ENCODE results near the gene SNX1. TPM values are rescaled to one million over a fixed set of nuclear protein-coding genes. Genes with fewer than 3 reads are reported as not detected.

The SNX1 gene
- total RNA-seq, 1 experiment from 2014 or later = 75.5 TPM

DNA sequence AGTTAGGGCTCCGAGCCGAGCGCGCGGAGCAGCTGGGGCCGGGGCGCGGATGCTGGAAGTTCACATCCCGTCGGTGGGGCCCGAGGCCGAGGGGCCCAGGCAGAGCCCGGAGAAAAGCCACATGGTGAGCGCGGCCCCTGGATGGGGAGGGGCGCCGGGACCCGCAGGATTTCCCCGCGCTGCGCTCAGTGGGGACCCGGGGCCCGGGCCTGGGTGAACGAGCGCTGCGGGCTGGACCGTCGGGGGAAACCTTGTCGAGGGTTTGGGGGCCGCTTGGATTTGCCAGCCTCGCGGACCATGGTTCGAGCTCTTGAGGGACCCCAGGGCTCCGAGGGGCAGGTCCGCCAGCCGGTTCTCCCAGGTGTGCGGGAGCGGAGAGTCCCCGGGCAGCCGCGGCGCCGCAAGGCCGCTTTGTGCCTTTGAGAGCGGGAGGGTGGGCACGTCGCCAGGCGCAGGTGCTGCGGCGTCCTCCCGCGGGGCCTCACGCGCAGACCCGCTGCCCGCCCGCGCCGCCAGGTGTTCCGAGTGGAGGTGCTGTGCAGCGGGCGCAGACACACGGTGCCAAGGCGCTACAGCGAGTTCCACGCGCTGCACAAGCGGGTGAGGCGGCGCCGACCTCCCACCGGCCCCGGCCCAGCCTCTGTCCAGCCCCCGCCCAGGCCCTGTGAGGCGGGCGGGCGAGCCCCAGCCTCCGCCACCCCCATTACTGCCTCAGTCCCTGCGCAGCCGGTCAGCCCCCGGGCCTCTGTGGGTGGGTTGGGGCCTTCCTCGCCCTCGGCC, 56.1 kb downstream of the SNX1 start, which contains the start of gene SNX22:
TSS of gene SNX22 (plus strand) at position 5 of the 780 bp plus-strand sequence. CDS start at position 50, 45 bp downstream.
- no peak for DNase-seq (ENCODE audit: low read depth, low spot score)
- in situ Hi-C loops (cut with HindIII; ENCODE audit: low pct_unique_long_range_greater_than_20kb, low sequenced_read_pairs) = no loop called here

DNA sequence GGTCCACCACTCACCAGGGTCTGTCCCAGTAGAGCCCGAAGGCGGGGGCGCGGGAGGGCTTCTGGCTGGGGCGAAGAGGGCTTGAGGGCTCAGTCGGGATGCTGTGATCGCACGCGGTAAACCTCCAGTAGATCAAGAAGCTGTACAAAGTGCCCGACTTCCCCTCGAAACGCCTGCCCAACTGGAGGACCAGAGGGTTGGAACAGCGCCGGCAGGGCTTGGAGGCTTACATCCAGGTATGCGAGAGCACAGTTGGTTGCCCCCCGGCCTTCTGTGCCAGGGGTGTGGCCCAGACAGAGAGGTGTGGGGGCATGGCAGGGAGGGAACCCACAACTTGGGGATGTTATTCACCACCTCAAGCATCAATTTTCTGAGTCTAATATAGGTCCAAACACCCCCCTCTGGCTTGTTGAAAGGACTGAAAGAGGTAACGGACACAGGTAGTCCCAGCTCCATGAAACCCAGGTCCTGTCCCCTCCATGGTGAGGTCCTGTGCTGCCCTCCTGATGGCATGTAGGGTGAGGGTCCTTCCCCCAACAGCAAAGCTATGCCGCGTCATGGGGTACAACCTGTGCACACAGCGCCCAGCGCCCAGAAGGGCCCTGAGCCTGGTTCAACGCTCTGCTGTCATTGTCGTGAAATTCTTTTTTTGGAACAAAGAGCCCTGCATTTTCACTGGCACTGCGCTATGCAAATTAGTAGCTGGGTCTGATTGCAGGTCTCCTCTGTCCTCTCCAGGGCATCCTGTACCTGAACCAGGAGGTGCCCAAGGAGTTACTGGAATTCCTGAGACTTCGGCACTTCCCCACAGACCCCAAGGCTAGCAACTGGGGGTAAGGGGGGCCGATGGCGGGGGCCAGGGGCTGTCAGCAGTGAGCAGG, 57.0 kb downstream of the SNX1 start:
- no peak for DNase-seq (ENCODE audit: low read depth, low spot score)
- in situ Hi-C loops (cut with HindIII; ENCODE audit: low pct_unique_long_range_greater_than_20kb, low sequenced_read_pairs) = no loop called here

DNA sequence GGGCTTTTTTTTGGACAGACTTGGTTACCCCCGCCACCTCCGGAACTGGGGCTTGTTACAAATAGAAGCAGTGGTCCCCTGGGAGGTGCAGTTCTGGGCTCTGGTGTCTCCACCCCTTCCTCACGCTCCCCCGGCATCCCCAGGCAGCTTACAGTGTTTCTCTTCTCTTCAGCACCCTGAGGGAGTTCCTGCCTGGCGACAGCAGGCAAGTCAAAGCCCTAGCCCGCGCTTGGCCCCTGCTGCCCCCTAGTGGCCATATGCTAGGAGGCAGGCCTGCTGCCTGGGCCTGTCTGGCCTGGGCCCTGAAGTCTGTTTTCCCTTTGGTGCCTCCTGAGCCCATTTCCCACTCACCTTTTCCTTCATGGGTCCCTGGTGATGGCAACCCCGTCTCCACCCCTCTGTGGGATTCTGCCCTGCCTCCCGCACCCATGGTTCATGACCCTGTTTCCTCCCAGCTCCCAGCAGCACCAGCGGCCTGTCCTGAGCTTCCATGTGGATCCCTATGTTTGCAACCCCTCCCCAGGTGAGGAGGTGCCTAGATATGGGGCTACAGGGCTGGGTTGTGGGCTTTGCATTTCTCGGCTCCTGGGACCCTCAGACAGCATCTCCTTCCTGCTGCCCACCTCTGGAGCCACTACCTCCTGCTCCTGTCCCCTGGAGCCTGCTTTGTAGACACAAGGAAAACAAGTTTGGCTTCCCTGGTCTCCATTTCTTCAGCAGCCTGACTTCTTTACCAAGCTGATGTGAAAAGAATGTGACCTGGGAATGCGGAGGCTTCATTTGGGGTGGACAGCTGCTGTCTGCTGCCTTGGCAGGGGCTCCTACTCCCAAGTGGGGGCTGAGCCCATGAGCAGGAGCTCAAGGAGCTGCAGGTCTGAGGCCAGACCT, 57.9 kb downstream of the SNX1 start:
- in situ Hi-C loops (cut with HindIII; ENCODE audit: low pct_unique_long_range_greater_than_20kb, low sequenced_read_pairs) = no loop called here
- peak; percentile 91 for DNase-seq (ENCODE audit: low read depth, low spot score)

DNA sequence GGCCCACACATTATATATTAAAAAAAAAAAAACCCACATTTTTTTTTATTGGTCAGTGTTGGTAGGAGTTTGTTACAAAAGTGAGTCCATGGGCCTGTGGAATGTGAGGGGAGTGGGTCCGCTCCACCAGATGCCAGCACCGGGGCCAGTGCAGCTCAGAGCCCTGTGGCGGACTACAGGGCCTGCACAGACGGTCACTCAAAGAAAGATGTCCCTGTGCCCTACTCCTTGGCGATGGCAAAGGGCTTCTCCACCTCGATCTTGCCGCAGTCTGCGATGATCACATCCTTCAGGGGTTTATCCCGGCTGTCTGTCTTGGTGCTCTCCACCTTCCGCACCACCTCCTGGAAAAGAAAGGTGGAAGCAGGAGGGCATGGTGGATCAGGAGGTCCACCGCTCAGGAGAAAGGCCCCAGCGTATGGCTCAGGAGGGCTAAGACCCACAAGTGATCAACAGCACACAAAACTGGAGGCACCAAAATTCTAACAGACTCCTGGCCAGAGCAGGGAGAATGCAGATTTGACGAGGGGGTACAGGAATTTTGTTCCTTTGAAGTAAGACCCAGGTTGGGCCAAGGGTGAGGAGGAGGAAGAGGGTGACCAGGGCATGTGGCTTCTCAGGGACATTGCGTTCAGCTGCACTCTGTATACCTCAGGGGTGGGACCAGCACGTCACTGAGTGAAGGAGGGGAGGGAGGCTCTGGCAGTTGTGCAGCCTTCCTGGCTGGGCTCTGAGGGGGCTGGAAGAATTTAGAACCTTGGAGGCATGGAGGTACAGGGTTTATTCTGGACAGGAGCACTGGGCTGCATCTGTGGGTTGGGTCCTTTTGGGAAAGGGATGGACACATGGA, 60.2 kb downstream of the SNX1 start:
- DNase-seq (ENCODE audit: low read depth, low spot score) = no peak

DNA sequence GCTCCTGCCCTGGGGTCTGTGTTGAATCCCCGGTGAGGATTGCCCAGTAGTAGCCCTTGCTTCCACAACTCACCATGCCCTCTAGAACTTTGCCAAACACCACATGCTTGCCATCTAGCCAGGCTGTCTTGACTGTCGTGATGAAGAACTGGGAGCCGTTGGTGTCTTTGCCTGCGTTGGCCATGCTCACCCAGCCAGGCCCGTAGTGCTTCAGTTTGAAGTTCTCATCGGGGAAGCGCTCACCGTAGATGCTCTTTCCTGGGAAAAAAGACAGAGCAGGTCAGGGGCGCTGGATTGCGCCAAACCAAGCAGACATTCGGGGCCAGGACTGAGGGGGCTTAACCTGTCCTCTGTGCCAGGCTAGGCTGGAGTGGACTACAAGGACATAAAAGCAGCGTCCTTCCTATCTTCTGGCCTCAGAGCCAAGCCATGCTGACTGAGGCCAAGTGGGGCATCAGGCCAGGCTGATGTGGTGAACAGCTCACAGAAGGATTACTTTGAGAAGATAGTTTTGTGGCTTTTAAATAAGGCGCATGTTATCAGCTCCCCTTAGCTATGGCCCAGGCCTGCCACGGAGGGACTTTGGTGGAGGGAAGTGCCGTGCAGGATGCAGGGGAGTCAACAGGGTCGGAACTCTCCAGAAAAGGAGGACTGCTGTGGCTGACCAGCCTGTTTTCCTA, 61.0 kb downstream of the SNX1 start:
- in situ Hi-C loops (cut with HindIII; ENCODE audit: low pct_unique_long_range_greater_than_20kb, low sequenced_read_pairs) = no loop called here
- DNase-seq (ENCODE audit: low read depth, low spot score) = no peak

More for the DNA sequence above, 60.2 kb downstream of the SNX1 start:
- in situ Hi-C loops (cut with HindIII; ENCODE audit: low pct_unique_long_range_greater_than_20kb, low sequenced_read_pairs) = no loop called here

DNA sequence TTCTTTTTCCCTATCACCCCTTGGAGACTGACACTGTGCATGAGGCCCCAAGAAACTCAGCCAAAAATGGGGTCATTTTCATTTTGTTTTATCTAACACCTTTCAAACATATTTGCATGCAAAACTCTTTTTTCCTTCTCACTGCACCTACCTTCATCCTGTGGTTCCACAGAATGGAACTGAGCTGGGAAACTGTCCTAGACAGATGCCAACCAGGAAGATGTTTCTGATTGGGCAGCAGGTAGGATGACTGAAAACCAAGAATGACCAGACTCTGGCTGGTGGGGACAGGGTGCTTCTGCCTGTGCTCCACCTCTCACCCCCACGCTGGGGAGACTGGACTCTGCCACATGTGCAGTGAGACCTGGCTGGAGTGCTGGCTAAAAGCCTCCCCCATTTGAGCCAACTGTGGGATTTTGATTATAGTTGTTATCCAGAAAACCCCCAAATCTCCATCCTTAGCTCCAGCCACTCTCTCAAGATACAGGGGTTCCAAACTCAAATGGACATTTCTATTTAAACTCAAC, 61.9 kb downstream of the SNX1 start:
- no peak for DNase-seq (ENCODE audit: low read depth, low spot score)
- in situ Hi-C loops (cut with HindIII; ENCODE audit: low pct_unique_long_range_greater_than_20kb, low sequenced_read_pairs) = no loop called here

DNA sequence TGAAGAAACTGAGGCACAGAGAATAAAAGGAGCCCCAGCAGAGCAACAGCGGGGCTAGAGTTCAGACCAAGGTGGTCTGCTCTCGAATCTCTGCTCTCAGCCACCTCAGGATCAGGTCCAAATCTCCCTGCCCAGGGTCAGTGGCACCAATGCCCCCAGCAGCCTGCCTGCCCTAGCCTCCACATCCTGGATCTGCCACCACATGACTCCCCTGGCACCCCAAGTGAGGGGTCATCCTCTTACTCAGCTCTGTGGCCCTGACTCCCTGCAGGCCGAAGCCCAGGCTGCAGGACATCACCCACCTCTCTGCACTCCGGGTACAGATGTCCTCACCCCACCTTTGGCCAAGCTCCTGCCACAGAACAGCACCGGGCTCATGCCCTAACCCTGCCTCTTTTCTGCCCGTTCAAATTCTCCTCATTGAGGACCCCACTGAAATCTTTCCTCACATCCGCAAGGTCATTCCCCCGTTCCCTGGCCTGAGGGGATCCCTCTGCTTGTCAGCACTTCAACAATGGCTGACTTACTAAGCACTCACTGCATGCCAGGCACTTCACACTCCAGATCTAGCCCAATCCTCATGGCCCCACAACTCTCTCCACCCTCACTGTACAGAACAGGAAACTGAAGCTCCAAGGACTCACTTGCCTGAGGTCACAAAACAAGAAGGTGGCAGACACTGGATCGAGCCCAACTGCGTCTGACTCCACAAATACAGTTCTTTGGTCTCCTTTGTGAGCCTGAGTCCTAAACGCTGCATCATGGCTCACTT, 62.8 kb downstream of the SNX1 start:
- in situ Hi-C loops (cut with HindIII; ENCODE audit: low pct_unique_long_range_greater_than_20kb, low sequenced_read_pairs) = no loop called here
- DNase-seq (ENCODE audit: low read depth, low spot score) = no peak

DNA sequence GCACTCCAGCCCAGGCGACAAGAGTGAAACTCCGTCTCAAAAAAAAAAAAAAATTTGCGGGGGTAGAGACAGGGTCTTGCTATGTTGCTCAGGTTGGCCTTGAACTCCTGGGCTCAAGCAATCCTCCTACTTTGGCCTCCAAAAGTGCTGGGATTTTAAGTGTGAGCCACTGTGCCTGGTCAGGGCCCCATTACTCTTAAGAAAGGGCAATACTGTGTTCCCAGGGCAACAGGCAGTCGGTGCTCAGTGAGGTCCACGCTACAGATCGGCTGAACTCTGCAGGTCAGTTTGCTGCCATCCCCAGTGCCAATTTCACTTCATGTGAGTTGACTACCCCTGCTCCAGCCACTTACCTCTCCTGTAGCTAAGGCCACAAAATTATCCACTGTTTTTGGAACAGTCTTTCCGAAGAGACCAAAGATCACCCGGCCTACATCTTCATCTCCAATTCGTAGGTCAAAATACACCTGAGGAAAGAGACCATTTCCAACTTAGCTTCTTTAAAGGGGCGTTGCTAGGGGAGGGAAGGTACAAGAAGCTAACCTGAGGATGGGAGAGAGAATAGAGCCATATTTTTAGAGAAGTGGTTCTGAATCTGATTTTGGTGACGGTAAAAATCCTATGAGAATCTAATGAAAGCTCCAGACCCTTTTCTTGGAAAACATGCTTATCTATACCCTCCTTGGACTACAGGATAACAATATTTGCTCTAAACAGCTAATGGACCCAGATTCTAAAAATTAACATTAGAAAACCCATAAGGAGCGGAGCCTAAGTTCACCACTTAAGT, 66.1 kb downstream of the SNX1 start:
- in situ Hi-C loops (cut with HindIII; ENCODE audit: low pct_unique_long_range_greater_than_20kb, low sequenced_read_pairs) = no loop called here
- DNase-seq (ENCODE audit: low read depth, low spot score) = no peak

DNA sequence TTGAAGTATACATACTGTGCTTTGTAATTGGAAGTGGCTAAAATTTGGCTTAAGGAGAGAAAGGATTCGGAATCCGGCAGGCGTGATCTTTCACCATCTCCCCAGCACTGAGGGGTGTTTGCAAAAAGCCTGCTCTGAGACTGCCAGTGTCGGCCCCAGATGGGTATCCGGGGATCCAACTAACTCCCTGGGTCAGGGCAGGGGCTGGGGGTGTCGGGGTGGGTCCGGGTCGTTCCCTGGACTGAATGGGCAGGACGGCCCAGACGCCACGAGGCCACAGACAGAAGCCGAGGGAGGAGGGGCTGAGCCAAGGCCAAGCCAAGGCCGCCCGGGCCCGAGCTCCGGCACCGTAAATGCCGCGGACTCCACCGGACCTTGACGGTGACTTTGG, 66.7 kb downstream of the SNX1 start:
- in situ Hi-C loops (cut with HindIII; ENCODE audit: low pct_unique_long_range_greater_than_20kb, low sequenced_read_pairs) = no loop called here
- DNase-seq (ENCODE audit: low read depth, low spot score) = no peak

DNA sequence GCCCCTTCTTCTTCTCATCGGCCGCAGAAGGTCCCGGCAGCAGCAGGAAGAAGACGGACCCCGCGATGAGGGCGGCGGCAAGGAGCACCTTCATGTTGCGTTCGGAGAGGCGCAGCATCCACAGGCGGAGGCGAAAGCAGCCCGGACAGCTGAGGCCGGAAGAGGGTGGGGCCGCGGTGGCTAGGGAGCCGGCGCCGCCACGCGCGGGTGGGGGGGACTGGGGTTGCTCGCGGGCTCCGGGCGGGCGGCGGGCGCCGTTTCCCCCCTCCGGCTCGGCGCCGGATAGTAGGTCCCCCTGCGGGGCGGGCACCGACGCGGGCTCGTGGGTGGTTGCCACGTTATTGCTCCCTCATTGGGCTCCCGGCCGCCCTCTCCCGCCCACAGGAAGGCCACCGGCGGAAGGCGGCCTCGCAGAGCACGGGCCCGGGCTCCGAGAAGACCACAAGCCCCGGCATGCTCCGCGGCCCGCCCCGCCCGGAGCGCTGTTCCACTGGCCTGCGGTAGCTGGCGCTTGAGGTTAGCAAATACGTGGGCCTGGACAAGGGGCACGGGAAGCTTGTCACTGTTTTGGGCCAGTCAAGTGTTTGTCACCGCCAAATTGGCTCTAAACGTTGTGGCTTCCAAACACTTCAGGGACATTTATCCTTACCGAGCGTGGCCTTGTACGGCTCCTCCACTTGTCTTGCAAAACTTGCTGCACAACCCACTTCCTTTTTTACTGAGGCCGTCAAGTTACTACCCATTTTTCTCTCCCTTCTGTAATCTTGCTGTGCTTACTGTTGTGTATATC, 67.3 kb downstream of the SNX1 start, which contains the start of gene PPIB:
TSS of gene PPIB (minus strand) at position 154 of the 790 bp plus-strand sequence. CDS start at position 118, 36 bp downstream.
- DNase-seq (ENCODE audit: low read depth, low spot score) = peak; percentile 96
- in situ Hi-C loops (cut with HindIII; ENCODE audit: low pct_unique_long_range_greater_than_20kb, low sequenced_read_pairs) = no loop called here

DNA sequence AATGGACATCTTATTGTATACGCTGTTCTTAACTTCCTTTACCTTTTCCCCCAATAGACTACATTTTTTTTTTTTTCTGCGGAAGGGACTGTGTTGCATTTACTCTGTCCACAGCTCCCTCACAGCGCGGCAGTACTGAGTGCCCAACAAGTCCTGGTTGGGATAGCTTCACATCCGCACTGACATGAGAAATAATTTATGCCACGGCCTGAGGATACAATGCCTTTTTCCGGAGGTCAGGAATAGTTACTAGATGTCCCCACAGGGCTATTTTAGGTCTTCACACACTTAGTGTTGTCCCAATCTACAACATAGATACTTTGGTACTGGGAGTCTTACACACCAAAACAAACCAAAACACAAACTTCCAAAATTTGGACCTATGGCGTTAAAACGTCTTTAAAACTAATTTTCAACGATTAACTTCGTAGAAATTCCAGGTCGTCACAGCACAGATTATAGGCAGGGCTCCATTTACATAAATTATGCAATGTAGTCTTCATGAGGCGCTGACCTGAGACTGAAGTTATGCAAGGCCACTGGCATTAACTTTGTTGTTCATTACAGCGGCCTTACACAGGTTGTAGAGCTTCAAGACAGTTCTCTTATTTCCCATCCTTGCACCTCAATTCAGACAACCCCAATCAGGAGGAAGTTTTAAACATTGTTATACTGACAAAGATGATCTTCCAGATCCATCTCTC, 68.0 kb downstream of the SNX1 start:
- DNase-seq (ENCODE audit: low read depth, low spot score) = peak; percentile 50
- in situ Hi-C loops (cut with HindIII; ENCODE audit: low pct_unique_long_range_greater_than_20kb, low sequenced_read_pairs) = no loop called here

DNA sequence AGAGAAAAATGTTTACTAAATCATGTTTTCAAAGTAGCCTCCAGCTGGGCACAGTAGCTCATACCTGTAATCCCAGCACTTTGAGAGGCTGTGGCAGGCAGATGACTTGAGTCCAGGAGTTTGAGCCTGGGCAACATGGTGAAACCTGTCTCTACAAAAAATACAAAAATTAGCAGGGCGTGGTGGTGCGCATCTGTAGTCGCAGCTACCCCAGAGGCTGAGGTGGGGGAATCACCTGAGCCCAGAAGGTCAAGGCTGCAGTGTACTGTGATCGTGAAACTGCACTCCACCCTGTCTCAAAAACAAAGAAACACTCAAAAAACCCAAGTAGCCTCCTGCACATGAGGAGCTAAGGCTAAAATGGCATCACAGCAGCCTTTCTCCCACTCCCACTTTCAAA, 68.7 kb downstream of the SNX1 start:
- in situ Hi-C loops (cut with HindIII; ENCODE audit: low pct_unique_long_range_greater_than_20kb, low sequenced_read_pairs) = no loop called here
- DNase-seq (ENCODE audit: low read depth, low spot score) = no peak

DNA sequence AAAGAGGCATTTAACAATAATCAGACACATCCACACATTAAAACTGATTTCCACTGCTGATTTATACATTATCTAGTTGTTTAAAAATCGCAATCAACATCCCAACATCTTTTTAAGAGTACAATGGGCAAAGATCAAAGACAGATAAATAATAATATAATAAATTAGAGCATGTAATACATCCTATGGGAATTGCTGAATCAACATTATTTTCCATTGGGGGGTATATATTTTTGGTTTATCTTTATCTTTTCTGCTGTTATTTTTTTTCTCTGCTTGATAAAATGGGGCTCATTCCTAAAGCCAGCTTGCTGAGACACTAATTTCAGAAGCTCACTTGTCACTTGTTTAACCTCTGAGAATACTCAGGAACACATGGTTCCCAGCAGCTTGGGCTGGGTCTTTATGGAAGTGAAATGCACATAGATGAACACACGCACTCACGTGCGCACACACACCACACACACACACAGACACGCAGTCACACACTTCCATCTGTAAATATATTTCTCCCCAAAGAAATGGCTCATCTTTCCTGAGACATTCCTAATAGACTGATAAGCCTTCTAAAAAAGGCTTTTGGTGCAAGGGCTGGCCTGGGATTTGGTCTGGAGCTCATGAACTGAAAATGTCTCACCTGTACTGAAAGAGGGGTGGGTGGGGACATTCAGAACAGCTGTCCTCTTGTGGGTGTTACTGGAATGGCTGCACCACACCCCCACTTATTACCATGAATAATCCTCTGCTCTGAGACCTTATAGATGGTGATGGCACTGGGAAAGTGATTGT, 70.5 kb downstream of the SNX1 start:
- in situ Hi-C loops (cut with HindIII; ENCODE audit: low pct_unique_long_range_greater_than_20kb, low sequenced_read_pairs) = no loop called here
- no peak for DNase-seq (ENCODE audit: low read depth, low spot score)

All from SK-MEL-5 (cell line).